K562 (cell line): Measurements from ENCODE around the gene TECPR2. TPM values are rescaled to one million over a fixed set of nuclear protein-coding genes. Genes with fewer than 3 reads are reported as not detected.

ENCODE experiments used
- DACH1 ChIP-seq: fragments of 450-650 bp; IDR thresholded peaks from 2 replicates; pipeline ENCODE4 v1.6.1; 2018; ENCODE audit not compliant: partially characterized antibody
- KDM1A ChIP-seq, 2 experiments: fragments of 450-650 bp; IDR thresholded peaks; 2 replicates each; pipeline ENCODE4 v1.6.1; 2016; ENCODE audit warnings: mild to moderate bottlenecking in 2 of 2
- MTA2 ChIP-seq: fragments of 450-650 bp; IDR thresholded peaks from 2 replicates; pipeline ENCODE4 v1.6.1; 2016; ENCODE audit warnings: low read depth
- MYC ChIP-seq, 2 experiments: fragments of 250-450 bp in 1 of 2; sonication (Bioruptor Pico) in 1 of 2; IDR thresholded peaks; 2 replicates each; pipeline versions ENCODE4 v1.5.1 to v1.6.1; 2012 to 2021; ENCODE audit warnings: low read depth in 2 of 2, borderline replicate concordance in 1 of 2, improper control_type of control experiment in 1 of 2, low read length in 1 of 2, mild to moderate bottlenecking in 1 of 2, moderate library complexity in 1 of 2
- MYNN ChIP-seq, 2 experiments: sonication (generic); formaldehyde crosslinking in 1 of 2; IDR thresholded peaks; 2 replicates each; pipeline versions ENCODE4 v1.5.0 to v1.6.1; 2016 to 2020; ENCODE audit warnings: antibody characterized with exemption in 1 of 2, missing genetic modification reagents in 1 of 2
- NFIC ChIP-seq: fragments of 450-650 bp; IDR thresholded peaks from 2 replicates; pipeline ENCODE4 v1.6.1; 2017; ENCODE audit warnings: mild to moderate bottlenecking, inconsistent platforms
- PBX2 ChIP-seq, 2 experiments: IDR thresholded peaks in 1 of 2; conservative IDR thresholded peaks in 1 of 2; 2 replicates each; pipeline ENCODE4 v1.6.1; 2016; ENCODE audit warnings: low read depth in 2 of 2, mild to moderate bottlenecking in 1 of 2, missing compliant biosample characterization in 1 of 2, missing genetic modification characterization in 1 of 2, moderate library complexity in 1 of 2
- TEAD1 ChIP-seq, 2 experiments: fragments of 450-650 bp in 1 of 2; sonication (generic) in 1 of 2; formaldehyde crosslinking; IDR thresholded peaks; 2 replicates each; pipeline versions ENCODE4 v1.4.0 to v1.8.0; 2020 to 2022; ENCODE audit warnings: mild to moderate bottlenecking in 2 of 2, missing genetic modification reagents in 1 of 2
- ZNF133 ChIP-seq: fragments of 250-450 bp; sonication (Bioruptor Pico); IDR thresholded peaks from 2 replicates; pipeline ENCODE4 v1.4.0; 2020; ENCODE audit warnings: mild to moderate bottlenecking
- ZNF184 ChIP-seq: sonication (generic); formaldehyde crosslinking; IDR thresholded peaks from 2 replicates; pipeline ENCODE4 v1.5.0; 2020; ENCODE audit warnings: missing genetic modification reagents
- ZNF217 ChIP-seq: sonication (generic); formaldehyde crosslinking; IDR thresholded peaks from 2 replicates; pipeline ENCODE4 v1.8.0; 2022; ENCODE audit warnings: mild to moderate bottlenecking, missing genetic modification reagents
- polyA plus RNA-seq, 8 experiments: library from polyadenylated mRNA; depleted of rRNA in 4 of 8; stranded (reverse) in 5 of 8; unstranded in 3 of 8; fragments of >200 nt; fragmentation: Nextera tagmentation in 2 of 8; fragmentation: Illumina TruSeq in 1 of 8; extraction: Ambion mirVana in 2 of 8; extraction: Trizol in 1 of 8; gene quantifications; 2 replicates each; pipeline versions ENCODE4 v1.2.1 to v1.2.3, GENCODE V29; 2011 to 2014; ENCODE audit warnings: inconsistent platforms in 1 of 8, missing spikeins in 1 of 8
- total RNA-seq, 7 experiments: library from RNA; depleted of rRNA in 6 of 7; stranded (reverse); fragments of >200 nt in 6 of 7; fragmentation: Illumina TruSeq in 2 of 7; extraction: Trizol in 2 of 7; gene quantifications; 2 replicates each; pipeline versions ENCODE4 v1.2.1 to v1.2.3, GENCODE V29; 2011 to 2021; ENCODE audit warnings: low replicate concordance in 1 of 7
- TF ChIP-seq, protein P1 (sequence below), 3 experiments: IDR thresholded peaks in 2 of 3; conservative IDR thresholded peaks in 1 of 3; 2 replicates each; pipeline ENCODE4 v1.5.1; 2011 to 2012; ENCODE audit warnings: low read length in 3 of 3, mild to moderate bottlenecking in 3 of 3, control low read depth in 2 of 3, improper control_type of control experiment in 1 of 3, inconsistent platforms in 1 of 3, low read depth in 1 of 3, mixed read lengths in 1 of 3, moderate library complexity in 1 of 3; ENCODE audit not compliant: insufficient read depth in 2 of 3
- TF ChIP-seq, protein P2 (sequence below): sonication (generic); formaldehyde crosslinking; IDR thresholded peaks from 2 replicates; pipeline ENCODE4 v1.8.0; 2022; ENCODE audit warnings: missing genetic modification reagents, mild to moderate bottlenecking, moderate library complexity, borderline replicate concordance
- TF ChIP-seq, protein P3 (sequence below): fragments of 450-650 bp; IDR thresholded peaks from 2 replicates; pipeline ENCODE4 v1.6.1; 2018; ENCODE audit not compliant: partially characterized antibody

TECPR2 gene
- total and polyA plus RNA-seq, 9 of the 15 experiments (the other 6 are each of a cell fraction or from before 2014, with no cell fraction given), result 0.04 to 3.0 (median 0.83) TPM

DNA sequence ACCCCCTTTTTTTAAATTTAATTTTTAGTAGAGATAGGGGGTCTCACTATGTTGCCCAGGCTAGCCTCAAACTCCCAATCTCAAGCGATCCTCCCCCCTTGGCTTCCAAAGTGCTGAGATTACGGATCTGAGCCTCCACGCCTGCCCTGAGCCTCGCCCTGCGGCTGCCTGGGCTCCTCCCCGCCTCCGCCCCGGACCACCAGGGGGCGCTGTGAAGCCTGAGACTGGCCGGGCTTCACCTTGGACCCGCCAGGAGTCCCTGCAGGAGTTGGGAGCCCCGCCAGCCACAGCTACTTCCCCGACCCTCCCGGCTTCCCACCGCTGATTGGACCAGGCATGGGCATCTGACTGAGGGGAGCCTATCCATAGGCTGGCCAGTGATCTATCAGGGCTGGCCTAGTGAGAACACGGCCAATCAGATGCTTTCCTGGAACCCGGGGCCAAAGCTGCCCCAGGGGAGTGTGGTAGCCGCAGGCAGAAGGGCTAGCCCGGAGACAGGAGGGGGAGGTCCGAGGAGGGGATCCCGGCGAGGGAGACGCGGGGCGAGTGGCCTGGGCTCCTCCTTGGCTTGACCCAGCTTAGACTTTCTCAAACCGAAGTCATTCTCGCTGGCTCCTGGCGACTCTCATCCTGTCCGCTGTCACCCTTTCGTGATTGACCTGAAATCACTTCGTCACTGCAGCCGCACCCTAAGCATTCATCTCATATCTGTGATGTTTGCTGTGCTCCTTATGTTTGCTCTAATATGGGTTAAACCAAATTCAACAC is 161.9 kb downstream of the TECPR2 start (continued):
- TF ChIP-seq, protein P1, sequence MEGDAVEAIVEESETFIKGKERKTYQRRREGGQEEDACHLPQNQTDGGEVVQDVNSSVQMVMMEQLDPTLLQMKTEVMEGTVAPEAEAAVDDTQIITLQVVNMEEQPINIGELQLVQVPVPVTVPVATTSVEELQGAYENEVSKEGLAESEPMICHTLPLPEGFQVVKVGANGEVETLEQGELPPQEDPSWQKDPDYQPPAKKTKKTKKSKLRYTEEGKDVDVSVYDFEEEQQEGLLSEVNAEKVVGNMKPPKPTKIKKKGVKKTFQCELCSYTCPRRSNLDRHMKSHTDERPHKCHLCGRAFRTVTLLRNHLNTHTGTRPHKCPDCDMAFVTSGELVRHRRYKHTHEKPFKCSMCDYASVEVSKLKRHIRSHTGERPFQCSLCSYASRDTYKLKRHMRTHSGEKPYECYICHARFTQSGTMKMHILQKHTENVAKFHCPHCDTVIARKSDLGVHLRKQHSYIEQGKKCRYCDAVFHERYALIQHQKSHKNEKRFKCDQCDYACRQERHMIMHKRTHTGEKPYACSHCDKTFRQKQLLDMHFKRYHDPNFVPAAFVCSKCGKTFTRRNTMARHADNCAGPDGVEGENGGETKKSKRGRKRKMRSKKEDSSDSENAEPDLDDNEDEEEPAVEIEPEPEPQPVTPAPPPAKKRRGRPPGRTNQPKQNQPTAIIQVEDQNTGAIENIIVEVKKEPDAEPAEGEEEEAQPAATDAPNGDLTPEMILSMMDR (IDR thresholded peaks at IDR 0.05 in 2 of 3, conservative IDR thresholded peaks at IDR 0.05 in 1 of 3; ENCODE audit: insufficient read depth in 2 of 3, low read depth in 1 of 3, low read length in 3 of 3), result peak; percentile 89 to 97 (median 92)
- TF ChIP-seq ZNF184 (peak; percentile 90), MYNN (IDR thresholded peaks at IDR 0.05) (0 out of 2 replicates have a peak, but pooled peaks have one; percentile 32), MYNN (CRISPR knock-in tag; IDR thresholded peaks at IDR 0.05) (no peak), DACH1 (no peak), ZNF217 (no peak), ZNF133 (CRISPR knock-in tag) (no peak), MTA2 (no peak), NFIC (peak; percentile 84), KDM1A (IDR thresholded peaks at IDR 0.05) (peak; percentile 82 to 85), PBX2 (CRISPR knock-in tag; IDR thresholded peaks at IDR 0.05; ENCODE audit: low read depth) (no peak), PBX2 (tag; conservative IDR thresholded peaks at IDR 0.05; ENCODE audit: low read depth) (peak; percentile 55; the same call in 1 of the 2 replicates), MYC (IDR thresholded peaks at IDR 0.05; ENCODE audit: low read depth, low read length) (peak; percentile 49), MYC (CRISPR knock-in tag; IDR thresholded peaks at IDR 0.05; ENCODE audit: borderline replicate concordance, low read depth) (no peak), TEAD1 (CRISPR knock-in tag; IDR thresholded peaks at IDR 0.05) (peak in 1 of 2 experiments; percentile 57; a peak in 1 of 4 replicates)
- TF ChIP-seq, protein P2, sequence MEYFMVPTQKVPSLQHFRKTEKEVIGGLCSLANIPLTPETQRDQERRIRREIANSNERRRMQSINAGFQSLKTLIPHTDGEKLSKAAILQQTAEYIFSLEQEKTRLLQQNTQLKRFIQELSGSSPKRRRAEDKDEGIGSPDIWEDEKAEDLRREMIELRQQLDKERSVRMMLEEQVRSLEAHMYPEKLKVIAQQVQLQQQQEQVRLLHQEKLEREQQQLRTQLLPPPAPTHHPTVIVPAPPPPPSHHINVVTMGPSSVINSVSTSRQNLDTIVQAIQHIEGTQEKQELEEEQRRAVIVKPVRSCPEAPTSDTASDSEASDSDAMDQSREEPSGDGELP (CRISPR knock-in tag), result peak; percentile 83
- TF ChIP-seq, protein P3, sequence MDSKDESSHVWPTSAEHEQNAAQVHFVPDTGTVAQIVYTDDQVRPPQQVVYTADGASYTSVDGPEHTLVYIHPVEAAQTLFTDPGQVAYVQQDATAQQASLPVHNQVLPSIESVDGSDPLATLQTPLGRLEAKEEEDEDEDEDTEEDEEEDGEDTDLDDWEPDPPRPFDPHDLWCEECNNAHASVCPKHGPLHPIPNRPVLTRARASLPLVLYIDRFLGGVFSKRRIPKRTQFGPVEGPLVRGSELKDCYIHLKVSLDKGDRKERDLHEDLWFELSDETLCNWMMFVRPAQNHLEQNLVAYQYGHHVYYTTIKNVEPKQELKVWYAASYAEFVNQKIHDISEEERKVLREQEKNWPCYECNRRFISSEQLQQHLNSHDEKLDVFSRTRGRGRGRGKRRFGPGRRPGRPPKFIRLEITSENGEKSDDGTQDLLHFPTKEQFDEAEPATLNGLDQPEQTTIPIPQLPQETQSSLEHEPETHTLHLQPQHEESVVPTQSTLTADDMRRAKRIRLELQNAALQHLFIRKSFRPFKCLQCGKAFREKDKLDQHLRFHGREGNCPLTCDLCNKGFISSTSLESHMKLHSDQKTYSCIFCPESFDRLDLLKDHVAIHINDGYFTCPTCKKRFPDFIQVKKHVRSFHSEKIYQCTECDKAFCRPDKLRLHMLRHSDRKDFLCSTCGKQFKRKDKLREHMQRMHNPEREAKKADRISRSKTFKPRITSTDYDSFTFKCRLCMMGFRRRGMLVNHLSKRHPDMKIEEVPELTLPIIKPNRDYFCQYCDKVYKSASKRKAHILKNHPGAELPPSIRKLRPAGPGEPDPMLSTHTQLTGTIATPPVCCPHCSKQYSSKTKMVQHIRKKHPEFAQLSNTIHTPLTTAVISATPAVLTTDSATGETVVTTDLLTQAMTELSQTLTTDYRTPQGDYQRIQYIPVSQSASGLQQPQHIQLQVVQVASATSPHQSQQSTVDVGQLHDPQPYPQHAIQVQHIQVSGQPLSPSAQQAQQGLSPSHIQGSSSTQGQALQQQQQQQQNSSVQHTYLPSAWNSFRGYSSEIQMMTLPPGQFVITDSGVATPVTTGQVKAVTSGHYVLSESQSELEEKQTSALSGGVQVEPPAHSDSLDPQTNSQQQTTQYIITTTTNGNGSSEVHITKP, result no peak
